GM21381 (cell line): ENCODE measurements around the gene ARMC6.
"Not testable (repeated sequence)": the region's sequence is repeated elsewhere in the genome, so short reads cannot be mapped to it uniquely, and the experiment has no call there.

Experiments used
- ATAC-seq: cut with Tn5 transposase; IDR thresholded peaks from one replicate; pipeline ENCODE4 v1.9.1; 2021; ENCODE audit warnings: mild to moderate bottlenecking, moderate library complexity; ENCODE audit not compliant: unreplicated experiment

ARMC6 gene

DNA sequence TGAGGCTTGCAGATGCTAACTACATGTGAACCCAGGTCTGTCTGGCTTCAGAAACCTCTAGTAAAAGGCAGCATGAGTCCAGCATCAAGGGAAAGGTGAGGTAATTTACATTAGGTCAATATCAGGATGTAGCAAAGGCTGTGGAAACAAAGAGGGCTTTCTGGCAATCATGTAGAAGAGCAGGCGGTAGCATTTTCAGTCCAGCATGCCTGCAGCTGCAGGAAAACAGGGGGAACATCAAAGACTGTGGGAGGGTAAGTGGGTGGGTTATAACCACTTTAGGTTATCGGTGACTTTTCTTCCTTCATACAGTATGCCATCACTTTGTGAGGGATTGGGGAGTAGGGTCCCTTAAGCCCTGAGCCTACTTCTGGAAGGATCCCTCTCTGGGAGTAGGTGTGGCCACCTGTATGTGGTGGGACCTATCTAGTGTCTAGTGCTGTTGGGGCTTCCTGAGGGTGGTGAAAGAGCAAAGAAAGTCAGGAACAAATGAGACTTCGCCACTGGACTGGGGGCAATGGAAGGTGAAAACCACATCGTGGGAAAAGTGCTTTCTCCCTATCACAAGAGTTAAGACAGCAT, 10.9 kb upstream of the ARMC6 start:
- no peak for ATAC-seq

DNA sequence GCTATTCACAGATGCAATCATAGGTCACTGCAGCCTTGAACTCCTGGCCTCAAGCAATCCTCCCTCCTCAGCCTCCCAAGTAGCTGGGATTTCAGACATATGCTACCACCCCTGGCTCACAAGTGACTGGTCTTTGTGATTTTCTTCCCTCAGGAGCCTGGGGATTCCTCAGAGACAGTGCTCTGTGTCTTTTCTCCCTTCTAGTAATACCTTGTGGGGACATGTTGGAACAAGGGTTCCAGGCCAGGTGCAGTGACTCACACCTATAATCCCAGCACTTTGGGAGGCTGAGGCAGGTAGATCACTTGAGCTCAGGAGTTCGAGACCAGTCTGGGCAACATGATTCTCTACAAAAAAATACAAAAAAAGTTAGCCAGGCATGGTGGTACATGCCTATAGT, 10.0 kb upstream of the ARMC6 start:
- ATAC-seq, result not testable (repeated sequence)

DNA sequence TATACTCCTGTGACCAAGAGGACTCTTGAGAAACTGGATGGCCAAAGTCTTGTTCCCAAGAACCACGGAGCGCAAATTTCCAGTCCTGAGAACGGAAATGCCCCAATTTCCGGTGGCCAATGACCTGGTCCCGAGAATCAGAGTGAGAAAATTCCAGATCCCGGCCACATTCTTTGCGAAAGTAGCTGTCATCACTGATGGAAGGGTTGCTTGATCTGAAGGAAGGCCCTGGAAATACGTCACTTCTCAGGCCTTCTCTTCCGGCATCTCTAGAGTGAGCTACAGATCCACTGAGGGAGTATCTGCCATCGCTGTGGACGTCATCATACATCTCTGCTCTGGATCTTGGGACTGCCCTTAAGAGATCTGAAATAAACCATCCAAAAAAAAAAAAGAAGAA, 7.5 kb upstream of the ARMC6 start:
- no peak for ATAC-seq

DNA sequence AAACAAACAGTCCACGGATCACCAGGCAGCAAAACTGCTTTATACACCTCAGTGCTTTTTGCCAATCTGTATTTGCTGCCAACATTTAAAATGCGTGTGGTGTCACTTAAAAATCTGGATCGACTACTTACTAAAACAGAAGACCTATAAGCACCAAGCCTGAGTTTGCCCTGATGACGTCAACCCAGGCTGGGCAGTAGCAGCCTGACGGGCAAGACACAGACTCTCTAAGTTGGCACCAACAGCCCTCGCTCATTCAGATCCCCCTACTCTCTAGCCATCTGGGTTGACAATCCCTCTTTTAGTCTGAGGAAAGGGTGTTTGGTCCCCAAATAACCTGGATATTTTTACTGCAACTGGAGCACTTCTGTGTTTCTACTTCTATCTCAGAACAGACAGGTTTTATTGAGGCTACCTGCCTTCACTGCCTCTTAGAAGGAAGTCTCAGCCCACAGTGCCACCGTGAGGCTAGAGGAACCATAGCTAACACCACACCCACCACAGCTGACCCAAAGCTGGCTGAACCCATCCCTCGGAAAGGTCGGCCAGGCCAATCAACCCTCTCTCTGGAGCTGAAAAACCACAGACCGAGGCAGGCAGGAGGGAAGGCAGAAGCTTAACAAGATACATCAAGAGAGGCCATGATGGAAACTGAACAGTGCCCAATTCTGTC, 7.0 kb upstream of the ARMC6 start:
- ATAC-seq, result no peak

DNA sequence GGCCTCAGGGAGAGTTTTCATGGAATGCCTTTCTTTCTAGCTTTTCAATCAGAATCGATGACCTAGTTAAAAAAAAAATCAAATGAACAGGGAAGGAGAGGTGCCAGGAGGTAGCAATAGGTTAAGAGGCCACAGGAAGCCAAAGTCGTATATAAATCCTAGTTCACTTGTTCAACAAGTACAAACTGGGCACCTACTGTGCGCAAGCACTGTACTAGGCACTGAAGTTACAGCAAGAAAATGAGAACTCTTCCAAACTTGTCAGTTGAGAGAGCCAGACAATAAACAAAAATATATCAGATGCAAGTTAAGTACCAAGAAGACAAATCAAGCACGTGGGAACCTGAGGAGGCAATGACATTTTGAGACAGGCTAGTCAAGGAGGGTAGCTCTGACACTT, 6.2 kb upstream of the ARMC6 start:
- ATAC-seq, result no peak

DNA sequence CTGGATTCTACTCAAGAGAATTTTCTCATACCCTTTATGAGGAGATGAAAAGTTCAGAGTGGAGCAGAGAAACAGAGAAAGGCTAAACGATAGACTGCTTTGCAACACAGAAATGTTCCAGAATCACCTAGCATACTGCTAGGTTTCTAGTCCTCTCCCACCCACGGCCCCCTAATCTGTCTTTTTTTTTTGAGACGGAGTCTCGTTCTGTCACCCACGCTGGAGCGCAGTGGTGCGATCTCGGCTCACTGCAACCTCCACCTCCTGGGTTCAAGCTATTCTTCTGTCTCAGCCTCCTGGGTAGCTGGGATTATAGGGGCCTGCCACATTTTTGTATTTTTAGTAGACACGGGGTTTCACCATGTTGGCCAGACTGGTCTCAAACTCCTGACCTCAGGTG, 4.9 kb upstream of the ARMC6 start:
- ATAC-seq, result no peak

DNA sequence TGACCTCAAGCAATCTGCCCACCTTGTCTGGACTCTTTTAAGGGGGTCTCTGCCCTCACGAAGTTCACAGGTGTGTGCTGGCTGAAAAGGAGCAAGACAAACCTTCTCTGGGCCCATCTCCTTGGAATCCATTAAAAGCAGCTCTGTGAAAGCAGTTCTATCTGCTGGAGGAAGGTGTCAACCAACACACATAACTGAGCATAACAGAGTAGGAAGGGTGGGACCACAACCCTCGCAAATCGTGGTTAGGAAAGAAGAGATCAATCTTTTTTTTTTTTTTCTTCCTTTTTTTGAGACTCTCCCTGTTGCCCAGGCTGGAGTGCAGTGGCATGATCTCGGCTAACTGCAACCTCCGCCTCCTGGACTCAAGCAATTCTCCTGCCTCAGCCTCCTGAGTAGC, 1.5 kb upstream of the ARMC6 start:
- no peak for ATAC-seq

DNA sequence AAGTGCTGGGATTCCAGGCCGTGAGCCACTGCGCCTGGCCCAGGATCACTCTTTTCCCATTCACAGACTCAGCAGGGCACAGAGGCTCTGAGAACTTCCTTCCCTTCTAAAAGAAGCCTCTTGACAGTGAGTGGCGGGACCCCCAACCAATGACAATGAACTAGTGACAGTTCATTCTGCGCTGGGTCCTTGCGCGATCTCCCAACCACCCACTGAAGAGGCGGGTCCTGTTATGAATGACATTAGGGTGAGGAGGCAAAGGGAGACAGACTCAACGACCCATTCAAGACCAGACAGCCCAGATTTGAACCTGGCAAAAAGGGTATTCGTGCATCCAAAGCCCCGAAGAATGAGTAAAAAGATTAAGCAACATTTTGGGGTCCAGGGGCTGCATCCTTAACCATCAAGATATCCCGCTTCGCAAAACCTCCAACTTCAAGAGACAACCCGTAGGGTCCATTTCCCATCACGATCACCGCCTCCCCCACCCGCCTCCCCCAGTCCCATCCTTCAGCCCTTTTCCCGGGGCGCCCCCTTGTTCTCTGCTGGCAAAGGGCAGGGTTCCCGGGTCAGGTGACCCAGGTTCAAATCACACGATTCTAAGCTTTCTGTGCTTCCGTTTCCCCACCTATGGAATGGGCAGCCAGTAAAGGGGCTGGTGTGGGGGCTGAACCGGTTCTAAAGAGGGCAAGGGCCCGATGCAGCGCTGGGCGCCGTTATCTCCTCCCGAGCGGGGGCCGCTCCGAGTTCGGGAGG, 805 bp upstream of the ARMC6 start:
- ATAC-seq, result peak; percentile 6

DNA sequence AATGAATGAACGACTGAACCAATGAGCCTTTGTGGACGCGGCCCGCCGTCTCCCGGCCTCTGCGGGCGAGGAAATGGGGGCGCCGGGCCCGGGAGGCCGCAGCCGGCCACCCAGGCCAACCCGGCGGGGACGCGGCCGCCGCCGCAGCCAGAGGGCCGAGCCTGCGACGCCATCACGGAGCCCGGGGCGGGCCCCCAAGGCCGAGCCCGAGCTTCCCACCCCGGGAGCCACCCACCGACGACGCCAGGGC, 302 bp upstream of the ARMC6 start:
- no peak for ATAC-seq

DNA sequence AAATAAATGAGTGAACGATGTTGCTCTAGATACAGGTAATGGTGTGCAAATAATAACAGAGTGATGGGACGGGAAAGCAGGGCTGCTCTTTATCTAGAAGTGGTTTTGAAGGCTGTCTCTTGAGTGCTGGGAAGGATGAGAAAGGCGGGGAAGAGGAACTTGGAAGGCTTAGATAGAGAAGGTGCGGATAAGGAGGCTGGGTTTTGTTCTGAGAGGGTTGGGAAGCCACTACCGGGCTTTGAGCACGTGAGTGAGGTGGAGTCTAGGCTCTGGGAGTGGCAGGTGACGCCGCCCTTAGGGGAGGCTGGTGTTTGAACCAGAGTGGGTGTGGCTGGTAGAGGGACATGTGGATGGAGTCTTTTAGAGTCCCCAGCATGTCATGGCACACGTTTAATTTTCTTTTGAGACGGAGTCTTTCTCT, 811 bp downstream of the ARMC6 start:
- no peak for ATAC-seq

DNA sequence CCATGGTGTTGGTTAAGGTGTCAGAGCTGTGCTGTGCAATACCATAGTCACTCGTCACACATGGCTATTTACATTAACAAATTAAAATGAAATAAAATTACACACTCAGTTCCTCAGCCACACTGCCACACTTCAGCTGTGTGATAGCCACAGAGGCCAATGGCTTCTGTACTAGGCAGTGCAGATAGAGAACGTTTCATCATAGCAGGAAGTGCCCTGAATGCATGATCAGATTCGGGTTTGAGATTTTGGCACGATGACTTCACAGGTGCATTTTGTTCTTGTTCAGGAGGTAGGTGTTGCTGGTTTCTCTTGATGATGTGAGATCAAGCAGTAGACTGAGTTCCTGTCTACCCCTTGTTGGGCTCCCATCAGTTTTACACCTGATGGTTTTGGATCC, 6.5 kb downstream of the ARMC6 start:
- ATAC-seq, result no peak

DNA sequence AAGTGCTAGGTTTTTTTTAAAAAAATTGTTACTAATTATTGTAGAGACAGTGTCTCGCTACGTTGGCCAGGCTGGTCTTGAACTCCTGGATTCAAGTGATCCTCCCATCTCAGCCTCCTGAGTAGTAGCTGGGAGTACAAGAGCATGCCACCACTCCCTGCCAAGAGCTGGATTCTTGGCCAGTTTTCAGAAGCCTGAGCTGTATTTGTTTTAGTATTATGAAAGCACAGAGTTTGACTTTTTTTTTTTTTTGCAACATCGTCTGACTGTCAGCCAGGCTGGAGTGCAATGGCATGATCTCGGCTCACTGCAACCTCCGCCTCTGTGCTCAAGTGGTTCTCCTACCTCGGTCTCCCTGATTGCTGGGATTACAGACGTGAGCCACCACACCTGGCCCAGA, 7.0 kb downstream of the ARMC6 start:
- no peak for ATAC-seq

DNA sequence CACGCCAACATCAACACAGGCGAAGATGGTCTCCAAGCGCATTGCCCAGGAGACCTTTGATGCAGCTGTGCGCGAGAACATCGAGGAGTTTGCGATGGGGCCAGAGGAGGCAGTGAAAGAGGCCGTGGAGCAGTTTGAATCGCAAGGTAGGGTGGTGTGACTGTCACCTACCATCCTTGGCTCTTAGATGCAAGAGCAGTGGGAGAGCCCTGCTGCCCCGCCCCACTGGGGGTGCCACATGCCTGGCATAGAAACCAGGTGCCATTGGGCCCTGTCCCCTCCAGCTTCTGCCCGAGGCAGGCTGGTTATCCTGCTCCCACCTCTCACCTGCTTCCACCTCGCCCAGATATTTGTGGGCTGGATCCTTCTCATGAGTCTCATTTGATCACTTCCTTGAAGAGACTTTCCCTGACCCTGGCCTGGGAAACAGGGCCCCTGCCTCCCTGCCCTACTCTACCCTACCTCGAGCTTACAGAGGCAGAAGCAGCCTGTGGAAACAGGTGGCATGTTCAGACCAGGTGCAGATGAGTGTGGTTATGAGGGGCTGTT, 9.4 kb downstream of the ARMC6 start:
- no peak for ATAC-seq

DNA sequence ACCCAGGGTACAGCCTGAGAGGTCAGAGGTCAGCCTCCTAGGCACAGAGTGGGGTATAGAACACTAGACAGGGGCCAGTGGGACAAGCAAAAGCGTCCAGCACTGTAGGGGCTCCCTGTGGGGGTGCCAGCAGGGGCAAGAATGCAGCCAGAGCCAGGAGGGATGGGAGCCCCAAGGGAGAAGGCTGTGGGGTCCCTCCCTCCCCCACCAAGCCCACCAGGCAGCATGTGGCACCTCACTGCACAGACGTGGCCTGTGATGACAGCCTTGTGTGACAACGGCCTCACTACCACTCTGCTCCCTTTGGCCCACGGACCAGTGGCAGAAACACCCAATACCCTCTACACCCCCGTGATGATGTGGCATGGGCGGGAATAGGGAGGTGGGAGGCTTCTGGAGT, 10.1 kb downstream of the ARMC6 start:
- ATAC-seq, result no peak

DNA sequence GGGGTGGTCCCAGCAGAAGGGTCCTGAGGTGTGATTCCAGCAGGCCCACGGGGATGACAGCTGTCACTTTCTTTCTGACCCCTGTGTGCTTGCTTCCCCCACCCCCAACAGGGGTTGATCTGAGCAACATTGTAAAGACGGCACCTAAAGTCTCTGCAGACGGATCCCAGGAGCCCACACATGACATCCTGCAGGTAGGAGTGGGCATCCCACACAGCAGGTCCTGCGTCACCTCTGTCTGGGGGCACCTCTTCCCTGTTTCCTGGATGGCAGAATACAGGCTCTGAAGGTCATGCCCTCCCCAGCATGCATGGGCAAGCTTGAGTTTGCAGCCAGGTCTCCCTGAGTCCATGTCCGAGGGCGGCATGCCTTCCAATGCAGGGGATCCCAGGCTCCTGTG, 10.5 kb downstream of the ARMC6 start:
- ATAC-seq, result no peak

DNA sequence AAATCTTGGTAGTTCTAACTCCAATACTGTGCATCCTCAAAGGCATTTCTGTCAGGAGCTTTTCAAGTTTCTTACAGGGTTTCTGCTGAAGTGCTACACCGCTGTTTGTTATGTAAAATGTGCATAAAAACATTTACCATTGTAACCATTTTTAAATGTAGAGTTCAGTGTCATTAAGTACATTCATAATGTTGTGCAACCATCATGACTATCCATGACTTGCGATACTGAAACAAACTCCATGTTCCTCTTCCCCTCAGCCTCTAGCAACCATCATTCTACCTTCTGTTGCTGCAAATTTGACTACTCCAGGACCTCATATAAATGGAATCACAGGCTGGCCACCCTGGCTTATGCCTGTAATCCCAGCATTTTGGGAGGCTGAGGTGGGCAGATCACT, 16.0 kb downstream of the ARMC6 start:
- ATAC-seq, result no peak

DNA sequence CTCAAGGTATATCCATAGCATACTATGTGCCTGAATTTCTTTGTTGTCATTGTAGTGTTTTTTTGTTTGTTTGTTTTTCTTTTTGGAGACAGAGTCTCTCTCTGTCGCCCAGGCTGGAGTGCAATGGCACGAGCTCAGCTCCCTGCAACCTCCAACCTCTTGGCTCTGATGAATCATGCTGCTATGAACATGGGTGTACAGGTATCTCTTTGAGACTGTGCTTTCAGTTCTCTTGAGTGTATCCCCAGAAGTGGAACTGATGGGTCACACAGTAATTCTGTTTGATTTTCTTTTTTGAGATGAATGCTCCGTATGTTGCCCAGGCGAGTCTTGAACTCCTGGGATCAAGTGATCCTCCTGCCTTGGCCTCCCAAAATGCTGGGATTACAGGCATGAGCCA, 16.7 kb downstream of the ARMC6 start:
- no peak for ATAC-seq

DNA sequence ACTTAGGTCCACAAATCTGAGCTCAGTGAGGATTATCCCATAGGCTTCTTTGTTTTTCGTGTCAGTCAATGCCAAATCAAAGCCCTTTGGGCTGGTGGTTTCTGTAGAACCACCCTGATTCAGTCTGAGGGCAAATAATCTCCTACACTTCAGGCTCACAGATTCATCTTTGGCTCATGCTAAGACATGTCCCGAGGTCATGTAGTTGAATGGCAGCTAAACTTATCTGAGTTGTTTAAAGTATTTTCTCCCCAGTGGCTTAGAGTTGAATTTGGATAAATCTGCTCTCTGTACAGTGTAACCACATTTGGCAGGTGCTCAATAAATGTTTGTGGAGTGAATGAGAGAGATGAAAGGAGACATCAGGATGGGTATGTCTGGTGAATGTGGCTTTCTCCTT, 17.3 kb downstream of the ARMC6 start:
- ATAC-seq, result no peak

DNA sequence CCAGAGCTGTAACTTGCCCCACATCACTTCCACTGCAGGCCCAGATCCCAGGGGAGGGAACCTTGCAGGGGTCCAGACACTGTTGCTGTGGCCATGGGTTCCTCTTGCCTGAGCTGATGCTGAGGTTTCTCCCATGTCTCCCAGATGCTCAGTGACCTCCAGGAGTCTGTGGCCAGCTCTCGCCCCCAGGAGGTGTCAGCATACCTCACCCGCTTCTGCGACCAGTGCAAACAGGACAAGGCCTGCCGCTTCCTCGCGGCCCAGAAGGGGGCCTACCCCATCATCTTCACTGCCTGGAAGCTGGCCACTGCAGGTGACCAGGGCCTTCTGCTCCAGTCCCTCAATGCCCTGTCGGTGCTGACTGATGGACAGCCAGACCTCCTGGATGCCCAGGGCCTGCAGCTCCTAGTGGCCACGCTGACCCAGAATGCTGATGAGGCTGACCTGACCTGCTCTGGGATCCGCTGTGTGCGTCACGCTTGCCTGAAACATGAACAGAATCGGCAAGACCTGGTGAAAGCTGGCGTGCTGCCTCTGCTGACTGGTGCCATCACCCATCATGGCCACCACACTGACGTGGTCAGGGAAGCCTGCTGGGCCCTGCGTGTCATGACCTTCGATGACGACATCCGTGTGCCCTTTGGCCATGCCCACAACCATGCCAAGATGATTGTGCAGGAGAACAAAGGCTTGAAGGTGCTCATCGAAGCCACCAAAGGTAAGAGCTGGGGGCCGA, 18.2 kb downstream of the ARMC6 start:
- ATAC-seq, result no peak

DNA sequence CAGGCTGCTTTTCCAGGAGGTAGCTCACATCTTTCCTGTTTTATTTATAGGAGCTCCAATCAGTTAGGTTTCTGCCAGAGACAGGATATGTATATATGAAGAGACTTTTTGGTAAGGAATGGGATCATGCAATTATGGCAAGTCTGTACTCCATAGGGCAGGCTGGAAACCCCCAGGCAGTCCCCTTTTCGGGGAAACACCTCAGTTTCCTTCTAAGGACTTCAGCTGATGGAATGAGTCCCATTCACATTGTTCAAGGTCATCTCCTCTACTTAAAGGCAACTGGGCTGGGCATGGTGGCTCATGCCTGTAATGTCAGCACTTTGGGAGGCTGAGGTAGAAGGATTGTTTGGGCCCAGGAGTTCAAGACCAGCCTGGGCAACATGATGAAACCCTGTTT, 19.5 kb downstream of the ARMC6 start:
- ATAC-seq, result no peak

DNA sequence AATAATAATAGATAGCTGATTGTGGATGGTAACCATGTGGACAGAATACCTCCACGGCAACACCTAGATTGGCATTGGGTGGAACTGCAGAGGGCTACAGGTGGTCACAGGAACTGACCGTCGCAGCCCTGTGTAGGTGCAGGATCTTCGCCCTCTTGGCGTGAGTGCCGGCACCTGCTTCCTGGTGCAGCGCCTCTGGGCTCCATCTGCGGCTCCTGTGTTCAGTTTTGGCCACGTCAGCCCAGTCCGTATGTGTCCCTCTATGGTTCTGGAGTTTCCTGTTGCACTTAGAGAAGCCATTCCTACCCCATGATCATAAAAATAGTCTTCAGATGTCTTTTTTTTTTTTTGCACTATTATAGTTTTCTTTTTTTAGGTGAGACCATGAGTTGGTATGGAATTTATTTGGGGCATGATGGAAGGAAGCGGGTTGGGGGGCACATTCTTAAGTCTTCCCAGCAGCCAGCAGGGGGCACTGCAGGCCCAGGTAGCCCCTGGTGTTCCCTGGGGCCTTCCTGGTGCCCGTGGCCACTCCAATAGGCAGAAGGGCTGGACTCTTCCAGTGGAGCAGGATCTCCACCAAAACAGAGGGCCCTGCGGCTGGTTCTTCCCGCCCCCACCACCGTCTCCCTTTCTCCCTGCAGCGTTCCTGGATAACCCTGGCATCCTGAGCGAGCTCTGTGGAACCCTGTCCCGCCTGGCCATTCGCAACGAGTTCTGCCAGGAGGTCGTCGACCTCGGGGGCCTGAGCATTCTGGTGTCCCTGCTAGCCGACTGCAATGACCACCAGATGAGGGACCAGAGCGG, 20.3 kb downstream of the ARMC6 start:
- no peak for ATAC-seq
